Neural cell (in vitro differentiated cells): Measurements from ENCODE around the gene FAS. TPM values are rescaled to one million over a fixed set of nuclear protein-coding genes. Genes with fewer than 3 reads are reported as not detected.

Source experiments
- H2AFZ ChIP-seq: fragments of 200-600, 300-800 bp; sonication (generic), shearing (Covaris generic); 2 replicates; pipeline ENCODE4 v1.6.0; 2014; ENCODE audit warnings: low read depth, mild to moderate bottlenecking, antibody characterized with exemption, low read length, moderate library complexity
- H3F3A ChIP-seq: fragments of 200-600 bp; shearing (Covaris generic); 2 replicates; pipeline ENCODE4 v1.6.1; 2016; ENCODE audit warnings: mild to moderate bottlenecking, moderate library complexity, mixed read lengths, antibody characterized with exemption, low read length; ENCODE audit not compliant: insufficient read depth, poor library complexity, severe bottlenecking
- H3K27ac ChIP-seq: fragments of 200-600, 300-800 bp; sonication (generic), shearing (Covaris generic); 2 replicates; pipeline ENCODE4 v1.5.1; 2014; ENCODE audit warnings: mild to moderate bottlenecking, low read length, moderate library complexity
- H3K27me3 ChIP-seq: fragments of 300-800, 200-600 bp; sonication (generic), shearing (Covaris generic); 2 replicates; pipeline ENCODE4 v1.6.0; 2014; ENCODE audit warnings: mild to moderate bottlenecking, low read depth, low read length, moderate library complexity; ENCODE audit not compliant: insufficient read depth
- H3K36me3 ChIP-seq: fragments of 300-800, 200-600 bp; sonication (generic), shearing (Covaris generic); 2 replicates; pipeline ENCODE4 v1.5.1; 2014; ENCODE audit warnings: mild to moderate bottlenecking, antibody characterized with exemption, low read length, moderate library complexity; ENCODE audit not compliant: insufficient read depth
- H3K4me2 ChIP-seq: fragments of 300-800, 200-600 bp; sonication (generic), shearing (Covaris generic); 2 replicates; pipeline ENCODE4 v1.6.0; 2014; ENCODE audit warnings: mild to moderate bottlenecking, low read length
- H3K4me3 ChIP-seq: fragments of 300-800, 200-600 bp; sonication (generic), shearing (Covaris generic); 2 replicates; pipeline ENCODE4 v1.5.1; 2014; ENCODE audit warnings: mild to moderate bottlenecking, low read length, moderate library complexity
- H3K79me2 ChIP-seq: fragments of 200-600 bp; shearing (Covaris generic); replicated peaks from 2 replicates; pipeline ENCODE4 v1.6.0; 2014; ENCODE audit warnings: mild to moderate bottlenecking, low read length, moderate library complexity; ENCODE audit not compliant: insufficient read depth
- H3K9ac ChIP-seq: fragments of 300-800, 200-600 bp; sonication (generic), shearing (Covaris generic); 2 replicates; pipeline ENCODE4 v1.6.1; 2016; ENCODE audit warnings: mild to moderate bottlenecking, low read length, mixed read lengths
- H3K9me2 ChIP-seq: fragments of 200-600 bp; shearing (Covaris generic); 2 replicates; pipeline ENCODE4 v1.6.1; 2016; ENCODE audit warnings: mild to moderate bottlenecking, low read length, mixed read lengths; ENCODE audit not compliant: insufficient read depth
- H3K9me3 ChIP-seq: fragments of 200-600, 300-800 bp; sonication (generic), shearing (Covaris generic); 2 replicates; pipeline ENCODE4 v1.6.1; 2016; ENCODE audit warnings: mild to moderate bottlenecking, mixed run types, low read length, moderate library complexity, mixed read lengths
- H4K20me1 ChIP-seq: fragments of 200-600 bp; shearing (Covaris generic); 2 replicates; pipeline ENCODE4 v1.6.1; 2016; ENCODE audit warnings: mild to moderate bottlenecking, mixed run types; ENCODE audit not compliant: insufficient read depth
- EP300 ChIP-seq: fragments of 450-650 bp; conservative IDR thresholded peaks from 2 replicates; pipeline ENCODE4 v1.6.1; 2014; ENCODE audit warnings: antibody characterized with exemption, mild to moderate bottlenecking, moderate library complexity; ENCODE audit not compliant: poor library complexity, severe bottlenecking
- EZH2 ChIP-seq: fragments of 200-600, 300-800 bp; shearing (Covaris generic), sonication (generic); IDR thresholded peaks from 2 replicates; pipeline ENCODE4 v1.6.1; 2014; ENCODE audit warnings: antibody characterized with exemption, low read length, borderline replicate concordance, mild to moderate bottlenecking; ENCODE audit not compliant: insufficient read depth, poor library complexity, severe bottlenecking
- MXI1 ChIP-seq: fragments of 450-650 bp; conservative IDR thresholded peaks from 2 replicates; pipeline ENCODE4 v1.6.1; 2014; ENCODE audit warnings: antibody characterized with exemption, mild to moderate bottlenecking; ENCODE audit not compliant: poor library complexity, severe bottlenecking
- POLR2AphosphoS5 ChIP-seq: IDR thresholded peaks from 2 replicates; pipeline ENCODE4 v1.6.1; 2012
- RAD21 ChIP-seq: fragments of 450-650 bp; conservative IDR thresholded peaks from 2 replicates; pipeline ENCODE4 v1.6.1; 2014; ENCODE audit warnings: antibody characterized with exemption, mild to moderate bottlenecking, moderate library complexity
- SMC3 ChIP-seq: fragments of 450-650 bp; conservative IDR thresholded peaks from 2 replicates; pipeline ENCODE4 v1.6.1; 2014; ENCODE audit warnings: antibody characterized with exemption, mild to moderate bottlenecking, moderate library complexity; ENCODE audit not compliant: poor library complexity
- TAF1 ChIP-seq: IDR thresholded peaks from 2 replicates; pipeline ENCODE4 v1.6.1; 2012; ENCODE audit warnings: low read depth
- polyA plus RNA-seq: library from polyadenylated mRNA; depleted of rRNA; stranded (reverse); fragments of >200 nt; gene quantifications from 2 replicates; pipeline ENCODE4 v1.2.3, GENCODE V29; 2014
- TF ChIP-seq, protein P1 (sequence below): IDR thresholded peaks from 2 replicates; pipeline ENCODE4 v1.6.1; 2012; ENCODE audit warnings: borderline replicate concordance
- TF ChIP-seq, protein P2 (sequence below): fragments of 450-650 bp; IDR thresholded peaks from 2 replicates; pipeline ENCODE4 v1.5.1; 2014; ENCODE audit warnings: antibody characterized with exemption, mild to moderate bottlenecking, moderate library complexity; ENCODE audit not compliant: poor library complexity, severe bottlenecking

Gene FAS
- polyA plus RNA-seq, 1 donor from 2014 or later = 2.5 TPM

DNA sequence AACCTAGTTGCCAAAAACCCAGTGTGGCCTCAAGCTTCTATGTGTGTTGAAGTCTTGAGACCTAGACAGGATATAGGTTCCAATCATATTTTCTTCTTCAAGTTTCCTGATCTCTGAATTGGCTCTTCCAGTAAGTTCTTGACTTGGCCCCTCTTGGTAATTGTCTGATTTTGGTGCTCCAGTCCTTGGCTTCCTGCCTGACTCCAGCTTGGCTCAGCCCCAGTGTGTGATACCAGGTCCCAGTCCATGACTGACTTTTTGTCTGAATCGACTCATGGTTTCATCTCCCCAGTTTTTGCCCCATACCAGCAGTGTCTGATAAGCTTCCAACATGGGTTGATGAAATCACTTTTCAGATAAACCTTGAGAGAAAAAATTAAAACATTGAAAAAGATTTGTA, 72.3 kb downstream of the FAS start:
- Histone ChIP-seq H3K4me3 (no peak overlapping the region), H3F3A (no peaks in the 10 kb centered on the region), H3K36me3 (no peaks in the 10 kb centered on the region), H3K9me3 (no peaks in the 10 kb centered on the region), H2AFZ (no peak overlapping the region), H4K20me1 (no peaks in the 10 kb centered on the region), H3K4me2 (no peak overlapping the region), H3K9ac (no peak overlapping the region), H3K27me3 (no peaks in the 10 kb centered on the region), H3K79me2 (no peaks in the 10 kb centered on the region), H3K9me2 (no peaks in the 10 kb centered on the region), H3K27ac (no peak overlapping the region)
- TF ChIP-seq MXI1 (no peak), SMC3 (no peak), POLR2AphosphoS5 (no peak), TAF1 (no peak), EP300 (no peak)
- TF ChIP-seq, protein P1, sequence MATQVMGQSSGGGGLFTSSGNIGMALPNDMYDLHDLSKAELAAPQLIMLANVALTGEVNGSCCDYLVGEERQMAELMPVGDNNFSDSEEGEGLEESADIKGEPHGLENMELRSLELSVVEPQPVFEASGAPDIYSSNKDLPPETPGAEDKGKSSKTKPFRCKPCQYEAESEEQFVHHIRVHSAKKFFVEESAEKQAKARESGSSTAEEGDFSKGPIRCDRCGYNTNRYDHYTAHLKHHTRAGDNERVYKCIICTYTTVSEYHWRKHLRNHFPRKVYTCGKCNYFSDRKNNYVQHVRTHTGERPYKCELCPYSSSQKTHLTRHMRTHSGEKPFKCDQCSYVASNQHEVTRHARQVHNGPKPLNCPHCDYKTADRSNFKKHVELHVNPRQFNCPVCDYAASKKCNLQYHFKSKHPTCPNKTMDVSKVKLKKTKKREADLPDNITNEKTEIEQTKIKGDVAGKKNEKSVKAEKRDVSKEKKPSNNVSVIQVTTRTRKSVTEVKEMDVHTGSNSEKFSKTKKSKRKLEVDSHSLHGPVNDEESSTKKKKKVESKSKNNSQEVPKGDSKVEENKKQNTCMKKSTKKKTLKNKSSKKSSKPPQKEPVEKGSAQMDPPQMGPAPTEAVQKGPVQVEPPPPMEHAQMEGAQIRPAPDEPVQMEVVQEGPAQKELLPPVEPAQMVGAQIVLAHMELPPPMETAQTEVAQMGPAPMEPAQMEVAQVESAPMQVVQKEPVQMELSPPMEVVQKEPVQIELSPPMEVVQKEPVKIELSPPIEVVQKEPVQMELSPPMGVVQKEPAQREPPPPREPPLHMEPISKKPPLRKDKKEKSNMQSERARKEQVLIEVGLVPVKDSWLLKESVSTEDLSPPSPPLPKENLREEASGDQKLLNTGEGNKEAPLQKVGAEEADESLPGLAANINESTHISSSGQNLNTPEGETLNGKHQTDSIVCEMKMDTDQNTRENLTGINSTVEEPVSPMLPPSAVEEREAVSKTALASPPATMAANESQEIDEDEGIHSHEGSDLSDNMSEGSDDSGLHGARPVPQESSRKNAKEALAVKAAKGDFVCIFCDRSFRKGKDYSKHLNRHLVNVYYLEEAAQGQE = no peak

DNA sequence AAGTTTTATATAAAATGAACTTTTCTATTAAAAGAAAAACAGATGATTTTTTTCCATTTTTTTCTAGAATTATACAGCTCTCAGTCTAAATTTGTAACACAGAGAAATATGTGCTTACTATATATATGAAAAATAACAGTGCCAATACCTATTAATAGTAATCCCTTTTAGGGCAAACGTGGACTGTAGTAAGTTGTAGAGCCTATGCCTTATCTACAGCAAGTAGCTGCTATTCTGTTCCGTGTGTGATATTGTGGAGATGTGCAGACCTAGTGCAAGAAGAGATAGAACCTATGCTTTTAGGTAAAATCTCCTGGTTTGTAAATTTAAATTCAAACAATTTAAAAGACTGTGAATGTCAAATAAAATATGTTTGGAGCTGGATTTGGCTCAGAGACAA, 72.9 kb downstream of the FAS start:
- no peaks in the 10 kb centered on the region for H3K79me2 ChIP-seq
- TF ChIP-seq RAD21 (no peak), MXI1 (no peak)
- H3F3A ChIP-seq = no peaks in the 10 kb centered on the region
- no peak overlapping the region for H3K9ac ChIP-seq
- H2AFZ ChIP-seq = no peak overlapping the region
- no peak overlapping the region for H3K27ac ChIP-seq
- no peak overlapping the region for H3K4me2 ChIP-seq
- no peaks in the 10 kb centered on the region for H4K20me1 ChIP-seq
- H3K36me3 ChIP-seq = no peaks in the 10 kb centered on the region
- H3K9me2 ChIP-seq = no peaks in the 10 kb centered on the region
- no peaks in the 10 kb centered on the region for H3K27me3 ChIP-seq
- H3K4me3 ChIP-seq = no peak overlapping the region
- H3K9me3 ChIP-seq = no peaks in the 10 kb centered on the region

DNA sequence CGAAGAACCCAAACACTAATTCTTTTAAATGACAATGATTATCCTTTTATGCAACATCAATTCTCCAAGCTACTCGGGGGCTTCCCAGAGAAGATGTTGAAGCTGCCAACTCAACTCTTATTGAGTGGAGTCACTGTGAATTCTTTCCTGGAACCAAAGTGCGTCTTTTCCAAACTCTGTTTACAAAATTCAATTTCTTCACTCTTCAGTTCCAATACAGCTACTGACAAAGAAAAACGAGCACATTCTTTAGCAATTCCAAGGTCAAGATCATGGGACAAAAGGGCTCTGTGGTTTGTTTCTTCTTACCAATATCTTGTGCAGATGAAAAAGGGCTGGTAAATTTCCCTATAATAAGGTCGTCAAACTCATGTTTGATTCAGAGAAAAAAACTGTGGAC, 74.2 kb downstream of the FAS start:
- Histone ChIP-seq H3K79me2 (no peaks in the 10 kb centered on the region), H3K27me3 (no peaks in the 10 kb centered on the region), H3K4me3 (no peak overlapping the region), H3K4me2 (no peak overlapping the region), H3K27ac (no peak overlapping the region), H3F3A (no peaks in the 10 kb centered on the region), H3K9me2 (no peaks in the 10 kb centered on the region), H3K36me3 (no peaks in the 10 kb centered on the region), H3K9me3 (no peaks in the 10 kb centered on the region), H3K9ac (no peak overlapping the region), H4K20me1 (no peaks in the 10 kb centered on the region), H2AFZ (no peak overlapping the region)
- TF ChIP-seq EZH2 = no peak
- no peak for TF ChIP-seq EP300
- TF ChIP-seq POLR2AphosphoS5 = no peak
- TF ChIP-seq, protein P1 = no peak
- TF ChIP-seq, protein P2, sequence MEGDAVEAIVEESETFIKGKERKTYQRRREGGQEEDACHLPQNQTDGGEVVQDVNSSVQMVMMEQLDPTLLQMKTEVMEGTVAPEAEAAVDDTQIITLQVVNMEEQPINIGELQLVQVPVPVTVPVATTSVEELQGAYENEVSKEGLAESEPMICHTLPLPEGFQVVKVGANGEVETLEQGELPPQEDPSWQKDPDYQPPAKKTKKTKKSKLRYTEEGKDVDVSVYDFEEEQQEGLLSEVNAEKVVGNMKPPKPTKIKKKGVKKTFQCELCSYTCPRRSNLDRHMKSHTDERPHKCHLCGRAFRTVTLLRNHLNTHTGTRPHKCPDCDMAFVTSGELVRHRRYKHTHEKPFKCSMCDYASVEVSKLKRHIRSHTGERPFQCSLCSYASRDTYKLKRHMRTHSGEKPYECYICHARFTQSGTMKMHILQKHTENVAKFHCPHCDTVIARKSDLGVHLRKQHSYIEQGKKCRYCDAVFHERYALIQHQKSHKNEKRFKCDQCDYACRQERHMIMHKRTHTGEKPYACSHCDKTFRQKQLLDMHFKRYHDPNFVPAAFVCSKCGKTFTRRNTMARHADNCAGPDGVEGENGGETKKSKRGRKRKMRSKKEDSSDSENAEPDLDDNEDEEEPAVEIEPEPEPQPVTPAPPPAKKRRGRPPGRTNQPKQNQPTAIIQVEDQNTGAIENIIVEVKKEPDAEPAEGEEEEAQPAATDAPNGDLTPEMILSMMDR = no peak
- no peak for TF ChIP-seq TAF1
- no peak for TF ChIP-seq SMC3
- no peak for TF ChIP-seq MXI1
- no peak for TF ChIP-seq RAD21
